Stimulated activated memory B cell treated with anti-CD40 and anti-IgM and Interleukin-4, amounts not matched to agents 10 μg/mL and 1 μg/mL and 100 μg/mL, for 72 hours (primary cell): ENCODE data around the gene DLG2.

ENCODE experiments used
- ATAC-seq: fragments of 150-1000 bp; cut with Tn5 transposase; 2 replicates; pipeline ENCODE4 v1.10.0; 2021
- H3K27ac Mint-ChIP-seq: one replicate; pipeline ENCODE4 v1.8.0; 2022; ENCODE audit warnings: mild to moderate bottlenecking, mixed read lengths
- H3K27me3 Mint-ChIP-seq: one replicate; pipeline ENCODE4 v1.8.0; 2022; ENCODE audit warnings: mixed read lengths
- H3K36me3 Mint-ChIP-seq: one replicate; pipeline ENCODE4 v1.8.0; 2022; ENCODE audit warnings: mixed read lengths
- H3K4me1 Mint-ChIP-seq: one replicate; pipeline ENCODE4 v1.8.0; 2022; ENCODE audit warnings: mixed read lengths
- H3K4me3 Mint-ChIP-seq: one replicate; pipeline ENCODE4 v1.8.0; 2022; ENCODE audit warnings: mild to moderate bottlenecking, moderate library complexity, mixed read lengths
- H3K9me3 Mint-ChIP-seq: one replicate; pipeline ENCODE4 v1.8.0; 2022; ENCODE audit warnings: mixed read lengths

DLG2 gene

GRCh38 chr11:83697518-83697917, 1929.6 kb downstream of the DLG2 start:
- no peak overlapping the region for H3K27ac Mint-ChIP-seq

DNA sequence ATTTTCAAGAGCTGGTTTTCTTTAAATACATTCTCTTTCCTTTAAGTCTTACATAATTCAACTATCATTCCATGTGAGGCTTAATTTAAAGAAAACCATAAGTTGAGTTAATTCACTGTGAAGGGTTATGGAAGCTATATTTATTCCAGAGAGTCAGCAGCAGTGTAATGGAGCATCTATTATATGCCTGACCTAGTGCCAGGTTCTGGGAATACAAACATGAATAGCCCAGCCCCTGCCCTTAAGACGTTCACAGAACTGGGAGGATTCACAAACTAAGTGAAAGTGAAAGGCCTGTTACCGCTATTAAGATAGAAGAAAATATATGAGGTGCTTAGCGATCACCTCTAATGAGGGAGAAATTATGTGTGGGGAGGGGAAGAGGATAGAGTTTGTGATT, 1932.1 kb downstream of the DLG2 start:
- Mint-ChIP-seq H3K4me1 (no peaks in the 10 kb centered on the region), H3K36me3 (no peaks in the 10 kb centered on the region), H3K27ac (no peak overlapping the region), H3K27me3 (peaks cover 16% of the 10 kb centered on the region), H3K9me3 (no peaks in the 10 kb centered on the region), H3K4me3 (no peak overlapping the region)
- ATAC-seq: no peak

More at GRCh38 chr11:83697518-83697917, 1929.6 kb downstream of the DLG2 start:
- Mint-ChIP-seq H3K4me3 (no peak overlapping the region), H3K9me3 (no peaks in the 10 kb centered on the region), H3K4me1 (no peaks in the 10 kb centered on the region), H3K27me3 (peaks cover 16% of the 10 kb centered on the region), H3K36me3 (no peaks in the 10 kb centered on the region)
- no peak for ATAC-seq

GRCh38 chr11:83694191-83694910, 1932.8 kb downstream of the DLG2 start:
- Mint-ChIP-seq H3K9me3 (no peaks in the 10 kb centered on the region), H3K4me1 (no peaks in the 10 kb centered on the region), H3K27ac (no peak overlapping the region), H3K27me3 (peaks cover 16% of the 10 kb centered on the region), H3K36me3 (no peaks in the 10 kb centered on the region), H3K4me3 (no peak overlapping the region)
- ATAC-seq: no peak

DNA sequence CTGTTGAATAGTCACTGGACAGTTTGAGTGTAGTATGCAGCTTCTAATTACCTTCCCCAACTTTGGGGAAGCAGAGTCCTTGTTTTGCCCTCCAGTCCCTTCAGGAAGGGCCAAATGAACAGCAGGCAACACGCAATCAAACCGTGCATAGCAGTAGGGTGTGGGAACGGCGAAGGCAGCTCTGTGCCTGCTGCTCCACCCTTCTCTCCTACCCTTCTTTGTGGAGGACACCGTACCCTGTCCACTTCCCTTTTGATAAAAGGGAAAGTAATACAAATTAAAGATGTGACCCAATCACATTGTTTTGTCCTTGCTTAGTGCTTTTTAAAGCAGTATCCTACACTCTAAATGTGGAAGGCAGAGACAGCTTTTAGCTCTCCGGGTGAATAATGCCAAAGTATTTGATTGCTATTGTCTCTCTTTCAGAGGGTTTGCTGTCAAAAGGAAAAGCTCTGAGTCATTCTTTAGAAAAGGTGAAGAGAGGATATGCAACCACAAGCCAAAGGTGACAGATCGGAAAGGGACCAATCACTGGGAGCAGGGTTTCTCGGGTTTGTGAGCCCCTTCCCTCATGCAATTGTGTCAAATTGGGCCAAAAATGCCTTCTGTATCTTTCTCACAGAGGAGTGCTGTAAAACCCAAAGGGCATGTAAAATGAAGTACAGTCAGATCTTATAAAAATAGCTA, 1933.7 kb downstream of the DLG2 start:
- Mint-ChIP-seq H3K4me1 (no peaks in the 10 kb centered on the region), H3K4me3 (no peak overlapping the region), H3K9me3 (no peaks in the 10 kb centered on the region), H3K36me3 (no peaks in the 10 kb centered on the region), H3K27ac (no peak overlapping the region), H3K27me3 (peaks cover 11% of the 10 kb centered on the region)
- no peak for ATAC-seq

- Mint-ChIP-seq H3K27ac (no peak overlapping the region), H3K9me3 (no peaks in the 10 kb centered on the region), H3K36me3 (no peaks in the 10 kb centered on the region), H3K4me1 (no peaks in the 10 kb centered on the region), H3K4me3 (no peak overlapping the region), H3K27me3 (peaks cover 17% of the 10 kb centered on the region)
- ATAC-seq: no peak
Observed at GRCh38 chr11:83692675-83693074, 1934.5 kb downstream of the DLG2 start.

- H3K27ac Mint-ChIP-seq: no peak overlapping the region
- H3K27me3 Mint-ChIP-seq: peaks cover 18% of the 10 kb centered on the region
- H3K9me3 Mint-ChIP-seq: no peaks in the 10 kb centered on the region
- no peaks in the 10 kb centered on the region for H3K36me3 Mint-ChIP-seq
- no peaks in the 10 kb centered on the region for H3K4me1 Mint-ChIP-seq
- no peak overlapping the region for H3K4me3 Mint-ChIP-seq
- no peak for ATAC-seq
Observed at GRCh38 chr11:83691451-83691950, 1935.6 kb downstream of the DLG2 start.

DNA sequence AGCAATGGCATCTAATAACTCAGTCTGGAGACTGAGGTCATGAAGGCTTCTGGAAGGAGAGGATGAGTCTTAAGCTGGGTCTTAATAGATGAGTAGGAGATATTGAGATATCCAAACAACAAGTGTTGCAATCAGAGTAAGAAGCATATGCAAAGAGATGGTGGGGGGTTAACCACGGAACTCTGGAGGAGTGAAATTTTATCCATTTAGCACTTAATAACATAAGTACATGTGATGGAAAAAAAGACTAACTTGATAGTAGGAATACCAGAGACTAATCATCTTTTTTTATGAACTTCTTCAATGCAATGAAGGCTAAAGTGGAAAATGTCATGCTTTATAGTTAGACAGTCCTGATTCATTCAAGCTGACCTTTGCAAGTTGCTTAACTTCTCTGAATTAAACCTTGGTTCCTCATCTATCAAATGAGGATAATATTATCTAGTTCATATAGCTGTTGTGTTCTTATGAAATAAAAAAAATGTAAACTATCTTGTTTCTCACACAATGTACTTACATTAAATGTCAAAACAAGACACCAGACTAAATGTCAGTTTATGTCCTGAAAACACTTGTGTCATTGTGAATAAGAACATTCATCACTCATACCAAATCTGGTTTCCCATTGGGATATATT, 1937.9 kb downstream of the DLG2 start:
- H3K4me1 Mint-ChIP-seq: no peaks in the 10 kb centered on the region
- H3K27ac Mint-ChIP-seq: no peak overlapping the region
- no peaks in the 10 kb centered on the region for H3K9me3 Mint-ChIP-seq
- H3K36me3 Mint-ChIP-seq: no peaks in the 10 kb centered on the region
- H3K27me3 Mint-ChIP-seq: peaks cover 28% of the 10 kb centered on the region
- no peak for ATAC-seq
- no peak overlapping the region for H3K4me3 Mint-ChIP-seq

GRCh38 chr11:83687787-83688186, 1939.4 kb downstream of the DLG2 start:
- no peaks in the 10 kb centered on the region for H3K4me1 Mint-ChIP-seq
- no peak overlapping the region for H3K4me3 Mint-ChIP-seq
- H3K36me3 Mint-ChIP-seq: no peaks in the 10 kb centered on the region
- H3K27ac Mint-ChIP-seq: no peak overlapping the region
- ATAC-seq: no peak
- H3K27me3 Mint-ChIP-seq: peaks cover 37% of the 10 kb centered on the region
- no peaks in the 10 kb centered on the region for H3K9me3 Mint-ChIP-seq

- Mint-ChIP-seq H3K9me3 (no peaks in the 10 kb centered on the region), H3K4me3 (no peak overlapping the region), H3K27me3 (peaks cover 37% of the 10 kb centered on the region), H3K36me3 (no peaks in the 10 kb centered on the region), H3K4me1 (peaks cover 19% of the 10 kb centered on the region), H3K27ac (no peak overlapping the region)
- ATAC-seq: no peak
Observed at GRCh38 chr11:83685730-83686129, 1941.4 kb downstream of the DLG2 start.

DNA sequence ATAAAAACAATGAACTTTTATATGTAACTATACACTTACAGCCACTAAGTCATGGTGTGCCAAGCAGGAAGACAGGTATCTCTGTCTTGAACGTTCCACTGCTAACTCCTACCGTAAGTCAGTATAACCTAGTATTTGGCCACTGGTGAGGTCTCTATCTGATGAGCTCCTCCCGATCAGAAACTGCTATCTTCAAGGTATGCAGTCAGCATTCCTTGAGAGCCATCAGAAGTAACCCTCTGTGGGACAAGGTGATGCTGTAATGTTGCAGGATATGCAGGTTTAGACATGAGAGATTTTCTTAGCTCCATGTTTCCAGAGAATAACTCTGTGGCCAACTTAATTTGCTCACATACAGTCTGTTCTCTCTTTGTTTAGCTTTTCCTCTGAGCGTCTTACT, 1943.1 kb downstream of the DLG2 start:
- H3K9me3 Mint-ChIP-seq: no peaks in the 10 kb centered on the region
- ATAC-seq: no peak
- H3K4me3 Mint-ChIP-seq: no peak overlapping the region
- H3K36me3 Mint-ChIP-seq: no peaks in the 10 kb centered on the region
- H3K27me3 Mint-ChIP-seq: peaks cover 37% of the 10 kb centered on the region
- H3K27ac Mint-ChIP-seq: no peak overlapping the region
- H3K4me1 Mint-ChIP-seq: peaks cover 24% of the 10 kb centered on the region

GRCh38 chr11:83682611-83682973, 1944.6 kb downstream of the DLG2 start:
- ATAC-seq: peak; percentile 80
- Mint-ChIP-seq H3K9me3 (no peaks in the 10 kb centered on the region), H3K4me3 (peak overlapping the region; percentile 14), H3K27me3 (peaks cover 29% of the 10 kb centered on the region), H3K36me3 (no peaks in the 10 kb centered on the region), H3K27ac (no peak overlapping the region), H3K4me1 (peaks cover 24% of the 10 kb centered on the region)

DNA sequence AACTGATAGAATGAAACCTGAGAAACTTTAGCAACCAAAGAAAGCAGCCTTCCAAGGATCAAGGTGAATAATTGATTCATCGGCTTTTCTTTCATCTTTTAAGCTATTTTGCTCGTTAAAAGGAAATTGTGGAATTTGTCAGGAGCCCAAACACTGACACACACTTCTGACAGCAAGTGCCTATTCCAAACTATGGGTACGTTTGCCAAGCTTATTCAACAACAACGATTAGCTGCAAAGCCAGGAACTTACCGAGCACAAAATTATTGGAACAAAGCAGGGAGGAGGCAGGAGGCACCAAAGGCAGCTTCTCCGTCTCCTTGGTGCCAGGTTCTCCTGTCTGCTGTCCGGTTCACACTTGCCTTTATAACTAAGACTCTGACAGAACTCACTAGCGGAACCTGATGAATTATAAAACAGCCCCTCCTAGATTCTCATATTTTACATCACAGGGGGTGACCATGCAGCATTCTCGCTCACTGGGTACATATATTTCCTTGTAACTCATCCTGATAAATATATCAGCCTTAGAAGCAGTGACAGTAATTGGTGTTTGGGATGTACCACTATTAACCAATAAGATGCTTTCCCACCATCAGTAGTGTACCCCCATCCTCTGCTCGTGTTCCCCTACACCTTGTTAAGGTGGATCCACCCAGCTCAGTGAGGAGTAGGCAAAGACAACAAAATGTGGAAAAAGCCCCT, 1945.1 kb downstream of the DLG2 start:
- no peak for ATAC-seq
- H3K27me3 Mint-ChIP-seq: peaks cover 29% of the 10 kb centered on the region
- no peaks in the 10 kb centered on the region for H3K9me3 Mint-ChIP-seq
- peak overlapping the region; percentile 15 for H3K27ac Mint-ChIP-seq
- peaks cover 24% of the 10 kb centered on the region for H3K4me1 Mint-ChIP-seq
- H3K4me3 Mint-ChIP-seq: peak overlapping the region; percentile 75
- no peaks in the 10 kb centered on the region for H3K36me3 Mint-ChIP-seq

DNA sequence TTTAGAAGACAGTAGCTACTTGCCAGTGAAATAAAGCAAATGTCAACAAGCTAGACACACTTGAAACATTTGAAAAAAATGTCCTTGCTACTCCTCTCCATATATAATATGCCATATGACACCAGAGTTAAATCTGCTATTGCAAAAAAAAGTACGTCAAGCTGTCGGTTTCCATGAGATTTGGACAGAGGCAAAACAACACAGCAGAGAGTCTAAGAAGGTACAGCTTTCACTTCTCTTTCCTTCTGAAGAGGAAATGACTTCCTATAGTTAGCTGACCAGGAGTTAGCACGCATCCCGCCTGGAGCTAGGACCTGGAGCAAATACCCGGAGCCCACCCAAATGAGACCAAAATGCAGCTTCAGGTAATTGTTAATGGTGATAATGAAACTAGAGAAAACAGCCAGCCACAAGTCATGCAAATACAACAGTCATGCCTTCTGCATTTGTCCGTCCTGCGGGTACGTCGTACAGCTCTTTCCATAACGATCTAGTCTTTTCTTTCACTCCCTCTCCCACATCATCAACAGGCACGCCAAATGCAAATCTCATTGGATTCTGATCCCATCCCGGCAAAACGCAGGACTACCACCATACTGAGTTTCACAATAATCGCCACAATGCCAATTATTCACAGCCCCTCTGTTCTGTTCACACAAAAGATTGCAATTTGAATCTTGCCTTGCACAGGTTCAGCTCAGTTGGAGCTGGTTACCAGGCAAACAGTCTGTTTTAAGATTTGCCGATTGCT, 1945.9 kb downstream of the DLG2 start:
- peak overlapping the region; percentile 75 for H3K4me3 Mint-ChIP-seq
- ATAC-seq: peak; percentile 69
- no peaks in the 10 kb centered on the region for H3K9me3 Mint-ChIP-seq
- peaks cover 24% of the 10 kb centered on the region for H3K4me1 Mint-ChIP-seq
- H3K27ac Mint-ChIP-seq: peak overlapping the region; percentile 15
- H3K27me3 Mint-ChIP-seq: peaks cover 28% of the 10 kb centered on the region
- H3K36me3 Mint-ChIP-seq: no peaks in the 10 kb centered on the region

- Mint-ChIP-seq H3K9me3 (no peaks in the 10 kb centered on the region), H3K27me3 (peaks cover 19% of the 10 kb centered on the region), H3K36me3 (no peaks in the 10 kb centered on the region), H3K4me3 (no peak overlapping the region), H3K4me1 (peaks cover 24% of the 10 kb centered on the region), H3K27ac (no peak overlapping the region)
- no peak for ATAC-seq
Observed at GRCh38 chr11:83680321-83680720, 1946.8 kb downstream of the DLG2 start.
